NCI-H2196 (cell line): ENCODE measurements around the gene TEF.
A peak's percentile ranks its signal among the peaks of the same experiment; 100 is the strongest.

Experiments used
- DNase-seq: peaks from one replicate; lab custom pipeline; 2025; ENCODE audit not compliant: unreplicated experiment; lab: John Stamatoyannopoulos, UW

TEF gene

DNA sequence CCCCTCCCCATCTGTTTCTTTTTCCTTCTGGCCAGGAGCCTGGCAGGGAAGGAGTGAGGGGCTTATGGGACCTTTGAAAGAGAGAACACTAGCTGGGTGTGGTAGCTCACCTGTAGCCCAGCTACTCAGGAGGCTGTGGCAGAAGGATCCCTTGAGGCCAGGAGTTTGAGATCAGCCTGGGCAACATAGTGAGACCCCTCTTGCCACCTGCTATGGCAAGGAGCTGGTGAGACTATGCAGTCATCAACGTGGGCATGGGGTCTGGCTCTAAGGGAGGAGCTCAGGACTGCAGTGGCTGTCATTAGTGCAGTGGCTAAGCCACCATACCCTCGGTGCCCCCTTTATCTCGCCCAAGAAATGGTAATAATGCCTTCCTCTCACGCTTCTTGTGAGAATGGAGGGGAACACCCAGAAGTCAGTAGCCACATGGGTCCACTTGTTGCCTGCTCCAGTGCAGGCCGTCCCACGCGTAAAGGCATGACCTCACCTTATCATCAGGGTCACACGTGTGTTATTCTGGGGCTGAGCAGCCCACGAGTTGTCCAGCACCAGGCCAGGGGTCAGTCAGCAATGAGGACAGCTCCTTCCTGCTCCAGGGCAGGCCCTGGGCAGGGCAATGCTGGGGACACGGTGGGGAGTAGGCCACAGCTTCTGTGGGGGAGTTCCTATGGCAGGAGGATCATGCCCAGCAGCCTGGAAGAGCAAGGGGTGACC is 27.7 kb upstream of the TEF start:
- no peak for DNase-seq

- DNase-seq: no peak
These were observed 26.8 kb upstream of the TEF start for GRCh38 chr22:41354979-41355378.

GRCh38 chr22:41355895-41356294 is 25.8 kb upstream of the TEF start:
- DNase-seq: no peak

DNA sequence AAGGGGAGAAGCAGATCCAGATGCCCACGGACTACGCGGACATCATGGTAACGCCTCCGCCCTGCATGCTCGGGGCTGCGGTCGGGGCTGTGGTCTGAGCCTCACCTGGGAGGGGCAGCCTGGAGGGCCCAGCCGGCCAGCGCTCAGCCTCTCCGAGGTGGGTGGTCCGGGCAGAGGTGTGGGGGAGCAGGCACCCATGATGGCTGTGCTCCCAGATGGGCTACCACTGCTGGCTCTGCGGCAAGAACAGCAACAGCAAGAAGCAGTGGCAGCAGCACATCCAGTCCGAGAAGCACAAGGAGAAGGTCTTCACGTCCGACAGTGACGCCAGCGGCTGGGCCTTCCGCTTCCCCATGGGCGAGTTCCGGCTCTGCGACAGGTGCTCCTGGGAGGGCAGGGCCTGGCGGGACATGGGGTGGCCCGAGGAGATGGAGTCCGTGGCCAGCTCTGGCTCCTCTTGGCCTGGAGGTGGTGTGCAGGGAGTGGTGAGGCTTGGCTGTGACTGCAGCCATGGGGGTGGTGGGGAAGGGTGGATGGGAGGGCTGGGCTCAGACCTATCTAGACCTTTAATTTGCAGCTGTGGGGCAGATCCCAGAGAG is 25.2 kb upstream of the TEF start:
- DNase-seq: no peak

DNA sequence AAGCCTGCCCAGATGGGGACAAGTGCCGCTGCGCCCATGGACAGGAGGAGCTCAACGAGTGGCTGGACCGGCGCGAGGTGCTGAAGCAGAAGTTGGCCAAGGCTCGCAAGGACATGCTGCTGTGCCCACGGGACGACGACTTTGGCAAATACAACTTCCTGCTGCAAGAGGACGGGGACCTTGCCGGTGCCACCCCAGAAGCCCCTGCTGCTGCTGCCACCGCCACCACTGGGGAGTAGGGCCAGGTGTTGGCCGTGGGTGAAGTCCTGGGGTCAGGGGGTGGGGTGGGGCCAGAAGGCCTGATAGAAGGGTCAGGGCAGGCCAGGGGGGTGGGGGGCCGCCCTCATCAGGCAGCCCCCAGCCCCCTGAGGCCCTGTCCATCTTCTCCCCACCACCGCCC is 24.6 kb upstream of the TEF start:
- DNase-seq: no peak

GRCh38 chr22:41358927-41359326 is 22.8 kb upstream of the TEF start:
- no peak for DNase-seq

- no peak for DNase-seq
These were observed 22.4 kb upstream of the TEF start for GRCh38 chr22:41359376-41359775.

- DNase-seq: no peak
These were observed 21.6 kb upstream of the TEF start for GRCh38 chr22:41360126-41360525.

GRCh38 chr22:41361716-41362310 is 19.9 kb upstream of the TEF start:
- no peak for DNase-seq

- no peak for DNase-seq
These were observed 19.1 kb upstream of the TEF start for GRCh38 chr22:41362615-41363014.

- no peak for DNase-seq
These were observed 17.5 kb upstream of the TEF start for GRCh38 chr22:41364233-41364632.

DNA sequence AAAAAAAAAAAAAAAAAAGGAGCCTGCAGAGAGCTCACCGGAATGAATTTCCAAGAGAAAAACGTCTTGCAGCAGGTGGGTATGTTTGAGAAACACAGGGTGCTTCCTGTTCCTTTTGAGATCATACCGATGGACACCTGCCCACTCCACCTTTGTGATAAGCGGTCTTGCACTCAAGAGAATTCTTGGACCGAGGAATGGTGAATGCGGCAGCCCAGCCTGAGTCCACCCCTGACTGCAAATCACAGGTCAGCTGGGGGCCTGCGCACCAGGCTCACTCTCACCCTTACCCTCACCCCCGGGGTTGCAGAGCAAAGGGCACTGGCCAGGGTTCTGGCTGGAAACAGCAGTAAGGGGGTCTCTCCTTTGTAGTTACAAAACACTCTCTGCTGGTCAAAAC is 16.8 kb upstream of the TEF start:
- DNase-seq: no peak

DNA sequence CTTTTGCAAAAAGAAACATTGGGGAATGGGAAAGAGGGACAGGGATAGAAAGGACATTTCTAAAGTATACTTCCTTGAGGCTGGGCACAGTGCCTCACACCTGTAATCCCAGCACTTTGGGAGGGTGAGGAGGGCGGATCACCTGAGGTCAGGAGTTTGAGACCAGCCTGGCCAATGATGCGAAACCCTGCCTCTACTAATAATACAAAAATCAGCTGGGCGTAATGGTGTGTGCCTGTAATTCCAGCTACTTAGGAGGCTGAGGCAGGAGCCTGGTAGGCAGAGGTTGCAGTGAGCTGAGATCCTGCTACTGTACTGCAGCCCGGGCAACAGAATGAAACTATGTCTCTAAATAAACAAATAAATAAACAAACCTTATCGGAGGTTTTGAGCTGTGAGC is 16.3 kb upstream of the TEF start:
- no peak for DNase-seq

GRCh38 chr22:41366323-41367029 is 15.3 kb upstream of the TEF start:
- no peak for DNase-seq

GRCh38 chr22:41367039-41367679 is 14.6 kb upstream of the TEF start:
- DNase-seq: peak; percentile 98

DNA sequence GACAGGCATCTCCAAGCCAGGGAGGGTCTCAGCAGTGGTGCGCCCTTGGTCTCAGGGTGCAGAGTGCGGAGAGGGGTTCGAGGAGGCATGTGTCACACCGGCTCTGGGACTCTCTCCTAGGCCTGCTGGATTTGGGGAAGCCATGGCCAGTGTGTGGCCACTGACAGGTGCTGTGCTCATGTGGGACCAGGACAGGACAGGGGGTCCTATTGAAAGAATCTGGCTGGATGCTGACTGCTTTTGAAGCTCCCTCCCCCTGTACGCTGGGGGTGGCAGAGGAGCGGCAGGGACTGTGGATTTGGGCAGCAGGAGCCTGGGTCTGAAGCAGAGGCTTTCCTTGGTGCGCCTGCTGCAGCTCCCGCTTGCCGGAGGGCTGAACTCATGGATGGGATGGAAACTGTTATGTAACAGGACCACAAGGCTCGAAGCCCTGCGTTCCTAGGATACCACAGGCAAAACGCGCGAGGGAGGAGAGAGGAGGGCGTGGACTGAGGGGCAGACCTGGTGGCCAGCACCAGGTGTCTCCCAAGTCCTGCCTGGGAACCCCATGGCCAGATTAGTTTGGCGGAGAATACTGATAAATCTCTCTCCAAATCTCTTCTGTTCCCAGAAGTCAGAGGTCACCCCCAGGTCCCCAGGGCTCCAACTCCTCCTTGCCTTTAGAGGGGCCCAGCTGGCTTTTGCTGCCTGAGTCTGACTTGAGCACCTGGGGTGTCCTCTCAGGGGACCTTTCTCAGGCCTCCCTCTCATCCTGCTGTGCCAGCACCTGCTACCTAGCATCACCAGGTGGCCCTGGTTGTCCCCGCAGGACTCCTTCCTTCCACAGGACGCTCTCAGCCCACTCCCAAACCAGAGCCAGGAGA is 13.8 kb upstream of the TEF start:
- peak; percentile 18 for DNase-seq

DNA sequence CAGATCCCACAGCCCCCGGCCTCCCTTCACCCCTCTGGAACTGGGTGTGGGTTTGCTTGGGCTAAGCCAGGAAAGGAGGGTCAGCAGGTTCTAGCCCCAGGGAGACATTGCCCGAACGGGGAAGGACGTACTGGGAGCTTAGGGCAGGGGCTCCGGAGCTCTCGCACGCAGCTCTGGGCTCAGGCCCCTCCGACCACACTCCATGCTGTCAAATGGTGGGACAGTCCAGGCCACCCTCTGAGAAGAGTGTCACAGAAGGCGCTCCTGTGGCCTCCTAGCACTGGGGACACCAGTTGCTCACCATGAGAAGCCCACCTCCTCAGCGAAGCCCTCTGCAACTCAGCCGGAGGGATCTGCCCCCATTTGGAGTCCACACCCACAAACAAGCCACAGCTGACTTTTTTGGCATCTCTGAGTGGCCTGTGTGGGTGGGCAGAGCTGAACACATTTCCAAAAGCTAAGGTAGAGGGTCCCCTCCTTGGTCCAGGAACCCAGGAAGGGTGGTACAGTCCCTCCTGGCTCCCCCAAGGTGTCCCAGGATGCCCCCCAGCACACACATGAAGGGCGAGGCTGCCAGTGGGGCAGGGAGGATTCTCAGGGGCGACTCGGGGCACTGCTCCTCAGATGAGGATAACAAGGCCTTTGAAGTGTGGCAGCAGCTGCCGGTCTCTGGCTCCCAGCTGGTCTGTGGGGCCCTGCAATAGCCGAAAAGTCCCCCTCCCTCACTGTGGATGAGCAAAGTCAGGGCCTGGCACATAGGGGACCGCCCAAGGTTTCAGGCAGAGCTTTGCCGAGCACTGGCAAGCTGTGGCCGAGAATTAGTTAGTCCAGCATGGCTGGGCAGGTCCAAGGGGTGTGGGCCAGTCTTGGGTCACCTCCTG is 13.0 kb upstream of the TEF start:
- DNase-seq: no peak

GRCh38 chr22:41369424-41369745 is 12.4 kb upstream of the TEF start:
- DNase-seq: no peak

GRCh38 chr22:41369837-41370236 is 11.9 kb upstream of the TEF start:
- DNase-seq: no peak

DNA sequence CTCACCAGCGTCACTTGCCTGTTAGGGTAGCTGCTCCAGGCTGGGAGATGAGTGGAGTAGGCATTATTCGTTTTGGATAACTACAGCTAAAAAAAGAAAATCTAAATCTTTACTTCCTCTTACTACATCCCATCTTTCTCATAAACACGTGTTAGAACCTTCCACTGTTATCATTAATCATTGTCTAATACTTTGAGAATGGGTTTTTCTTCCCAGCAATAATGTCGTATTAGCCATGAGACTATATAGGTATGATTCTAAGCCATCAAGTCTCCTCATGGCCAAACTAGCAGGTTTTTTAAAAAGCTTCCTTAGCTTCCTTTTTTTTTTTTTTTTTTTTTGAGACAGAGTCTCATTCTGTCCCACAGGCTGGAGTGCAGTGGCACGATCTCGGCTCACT is 3.9 kb upstream of the TEF start:
- DNase-seq: no peak
